IPS-20b (cell line): Measurements from ENCODE around the gene WBP11.
A peak's percentile ranks its signal among the peaks of the same experiment; 100 is the strongest.
"Not testable (repeated sequence)": the region's sequence is repeated elsewhere in the genome, so short reads cannot be mapped to it uniquely, and the experiment has no call there.

Experiments used
- H3K27ac ChIP-seq: one replicate; pipeline ENCODE4 v1.5.1; 2013; ENCODE audit warnings: low read length
- H3K27me3 ChIP-seq: 2 replicates; pipeline ENCODE4 v1.6.1; 2013; ENCODE audit warnings: mild to moderate bottlenecking, low read length, inconsistent platforms; ENCODE audit not compliant: insufficient read depth
- H3K36me3 ChIP-seq: 2 replicates; pipeline ENCODE4 v1.6.1; 2013; ENCODE audit warnings: low read depth, mild to moderate bottlenecking, inconsistent platforms, low read length, moderate library complexity; ENCODE audit not compliant: insufficient read depth
- H3K4me1 ChIP-seq: 2 replicates; pipeline ENCODE4 v1.6.1; 2013; ENCODE audit warnings: mild to moderate bottlenecking, control low read depth, inconsistent platforms, low read length, moderate library complexity; ENCODE audit not compliant: insufficient read depth
- H3K4me3 ChIP-seq: 2 replicates; pipeline ENCODE4 v1.5.1; 2013; ENCODE audit warnings: mild to moderate bottlenecking, low read length, inconsistent platforms
- H3K9ac ChIP-seq: 2 replicates; pipeline ENCODE4 v1.6.1; 2013; ENCODE audit warnings: low read depth, mild to moderate bottlenecking, inconsistent platforms, low read length, moderate library complexity
- H3K9me3 ChIP-seq: 2 replicates; pipeline ENCODE4 v1.6.1; 2013; ENCODE audit warnings: mild to moderate bottlenecking, low read depth, low read length, inconsistent platforms; ENCODE audit not compliant: insufficient read depth

WBP11 gene

DNA sequence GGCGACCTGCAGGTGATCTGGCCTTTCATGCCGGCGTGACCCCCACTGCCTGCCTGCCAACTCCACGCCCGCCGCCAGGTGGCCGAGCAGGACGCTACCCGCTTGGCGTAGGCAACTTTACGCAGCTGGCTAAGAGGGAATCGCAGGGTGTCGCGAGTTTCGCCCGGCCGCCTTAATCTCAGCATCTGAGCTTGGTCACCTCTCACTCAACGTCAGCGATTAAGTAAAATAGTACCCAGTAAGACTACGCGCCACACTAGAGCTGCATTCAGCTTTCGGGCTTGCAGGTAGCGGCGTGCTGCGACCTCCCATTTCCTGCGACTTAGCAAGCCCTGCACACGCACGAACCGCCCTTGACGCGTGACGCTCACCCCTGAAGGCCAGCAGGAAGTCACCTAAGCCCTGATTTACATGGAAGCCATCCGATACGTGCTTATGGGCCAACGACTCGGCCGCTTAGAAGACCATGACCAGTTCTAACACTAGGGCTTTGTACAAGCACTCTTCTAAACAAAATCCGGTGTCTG, 33.2 kb downstream of the WBP11 start:
- H3K4me3 ChIP-seq = peak overlapping the region; percentile 97
- H3K36me3 ChIP-seq = peaks cover 14% of the 10 kb centered on the region; the same call in 1 of the 2 replicates
- H3K27me3 ChIP-seq = no peaks in the 10 kb centered on the region
- peaks cover 7% of the 10 kb centered on the region; the same call in 1 of the 2 replicates for H3K4me1 ChIP-seq
- no peaks in the 10 kb centered on the region for H3K9me3 ChIP-seq
- peak overlapping the region; percentile 98 for H3K9ac ChIP-seq
- H3K27ac ChIP-seq = peak overlapping the region; percentile 98

DNA sequence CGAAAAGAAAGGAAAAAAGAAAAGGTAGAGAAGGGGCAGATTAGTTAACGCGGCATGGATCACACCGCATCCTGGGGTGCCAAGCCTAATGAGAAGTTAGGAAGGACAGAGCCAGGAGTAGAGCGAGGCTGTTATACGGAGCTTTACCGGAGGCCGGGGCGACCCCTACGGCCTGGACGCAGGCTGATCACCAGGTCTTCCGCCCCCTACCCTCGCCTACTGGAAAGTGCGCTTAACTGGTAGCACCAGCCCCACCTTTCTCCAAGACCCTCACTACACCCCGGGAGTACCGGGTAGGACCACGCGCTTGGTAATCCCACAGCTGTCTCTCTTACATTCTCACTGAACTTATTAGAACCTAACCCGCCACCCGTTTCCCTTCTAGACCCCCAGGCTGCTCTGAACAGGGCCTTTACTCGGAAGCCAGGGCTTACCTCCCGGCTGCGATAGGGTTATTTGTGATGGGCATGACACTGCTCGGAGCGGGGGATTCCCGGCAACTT, 33.8 kb downstream of the WBP11 start:
- Histone ChIP-seq H3K36me3 (peaks cover 14% of the 10 kb centered on the region; the same call in 1 of the 2 replicates), H3K4me1 (peaks cover 7% of the 10 kb centered on the region; the same call in 1 of the 2 replicates), H3K9me3 (no peaks in the 10 kb centered on the region), H3K9ac (peak overlapping the region; percentile 98), H3K27me3 (no peaks in the 10 kb centered on the region), H3K27ac (no peak overlapping the region), H3K4me3 (peak overlapping the region; percentile 97)

DNA sequence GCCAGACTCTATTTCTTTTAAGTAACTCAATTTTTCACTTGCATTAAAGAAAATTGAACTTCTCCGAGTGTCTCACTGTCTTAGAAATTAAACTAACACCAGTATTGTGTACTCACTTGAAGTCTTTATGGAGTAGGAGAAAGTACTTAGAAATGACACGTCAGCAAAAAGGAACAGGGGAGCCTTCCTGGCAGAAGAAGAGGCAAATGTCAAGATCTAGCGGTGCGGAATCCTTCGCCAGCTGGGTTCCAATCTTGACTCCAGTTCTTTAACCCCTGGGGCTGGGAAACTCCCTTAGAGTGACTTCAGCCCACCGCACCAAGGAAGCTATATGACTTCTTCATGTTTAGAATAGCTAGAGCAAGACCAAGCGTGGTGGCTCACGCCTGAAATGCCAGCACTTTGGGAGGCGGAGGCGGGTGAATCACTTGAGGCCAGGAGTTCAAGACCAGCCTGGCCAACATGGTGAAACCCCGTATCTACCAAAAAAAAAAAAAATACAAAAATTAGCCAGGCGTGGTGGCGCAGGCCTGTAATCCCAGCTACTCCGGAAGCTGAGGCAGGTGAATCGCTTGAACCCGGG, 34.4 kb downstream of the WBP11 start:
- Histone ChIP-seq H3K4me3 (peak overlapping the region; percentile 97), H3K27ac (no peak overlapping the region), H3K4me1 (peaks cover 7% of the 10 kb centered on the region; the same call in 1 of the 2 replicates), H3K36me3 (peaks cover 14% of the 10 kb centered on the region; the same call in 1 of the 2 replicates), H3K27me3 (no peaks in the 10 kb centered on the region), H3K9ac (peak overlapping the region; percentile 98; the same call in 1 of the 2 replicates), H3K9me3 (no peaks in the 10 kb centered on the region)

DNA sequence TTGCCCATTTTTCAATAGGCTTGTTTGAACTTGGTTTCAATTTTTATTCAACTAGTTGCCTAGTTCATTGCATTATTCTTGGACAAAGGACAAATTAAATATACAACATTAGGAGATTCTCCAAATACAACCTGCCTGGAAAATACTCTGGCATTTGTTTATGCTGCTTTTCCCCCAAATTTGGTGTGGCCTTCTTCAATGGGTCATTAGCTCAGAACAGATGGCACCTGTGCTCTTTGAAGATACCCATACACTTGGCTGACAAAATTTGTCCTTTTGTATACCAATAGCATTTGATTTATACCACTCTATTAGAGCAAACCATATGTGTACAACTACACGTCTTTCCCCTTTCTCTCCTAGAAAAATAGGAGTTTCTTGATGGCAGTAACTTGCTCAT, 35.7 kb downstream of the WBP11 start:
- Histone ChIP-seq H3K36me3 (peaks cover 14% of the 10 kb centered on the region; the same call in 1 of the 2 replicates), H3K4me3 (peak overlapping the region; percentile 97; the same call in 1 of the 2 replicates), H3K9me3 (no peaks in the 10 kb centered on the region), H3K9ac (no peak overlapping the region), H3K27ac (no peak overlapping the region), H3K4me1 (peaks cover 7% of the 10 kb centered on the region; the same call in 1 of the 2 replicates), H3K27me3 (no peaks in the 10 kb centered on the region)

DNA sequence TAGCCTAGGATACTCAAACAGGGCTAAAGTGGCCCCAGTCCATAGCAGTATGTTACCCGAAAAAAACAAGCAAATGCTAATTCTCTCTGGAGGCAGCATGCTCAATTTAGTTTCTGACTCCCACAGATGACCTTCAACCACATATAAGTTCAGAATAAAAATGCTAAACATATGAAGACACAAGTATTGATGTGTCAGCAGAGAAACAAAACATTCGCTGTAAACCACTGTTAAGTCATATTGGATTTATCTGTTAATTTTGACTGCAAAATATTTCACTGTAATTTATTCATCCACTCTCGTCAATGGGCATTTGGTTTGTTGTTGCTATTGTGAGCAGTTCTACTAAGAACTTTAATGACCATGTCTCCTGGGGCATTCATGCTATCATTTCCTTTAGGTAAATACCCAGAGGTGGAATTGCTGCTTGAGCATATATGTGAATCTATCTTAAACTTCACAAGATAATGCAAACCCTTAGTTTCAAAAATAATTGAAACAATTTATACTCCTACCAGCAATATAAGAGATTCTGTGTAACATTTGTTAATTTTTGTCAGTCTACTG, 36.5 kb downstream of the WBP11 start:
- Histone ChIP-seq H3K36me3 (peaks cover 14% of the 10 kb centered on the region; the same call in 1 of the 2 replicates), H3K4me3 (no peak overlapping the region; the same call in 1 of the 2 replicates), H3K9ac (no peak overlapping the region), H3K9me3 (no peaks in the 10 kb centered on the region), H3K27ac (no peak overlapping the region), H3K4me1 (peaks cover 1% of the 10 kb centered on the region; the same call in 1 of the 2 replicates), H3K27me3 (no peaks in the 10 kb centered on the region)

DNA sequence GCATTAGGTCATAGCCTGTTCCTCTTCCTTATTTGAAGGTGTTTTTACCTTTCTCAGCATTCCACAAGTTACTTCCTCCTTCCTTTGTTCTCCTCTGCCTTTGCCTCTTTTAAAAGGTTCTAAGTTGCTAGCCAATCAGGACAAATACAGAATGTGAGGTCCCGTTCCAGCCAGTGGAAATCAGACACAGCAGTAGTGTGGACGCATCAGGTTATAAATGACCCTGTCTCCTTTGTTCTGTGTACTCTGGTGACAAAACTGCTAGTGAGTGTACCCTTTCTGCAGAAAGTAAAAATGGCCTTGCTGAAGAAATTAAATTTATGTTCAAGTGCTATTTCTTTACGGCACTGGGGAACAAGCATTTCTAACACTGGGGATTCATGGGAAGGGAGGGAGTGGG, 37.3 kb downstream of the WBP11 start:
- not testable (repeated sequence) for H3K9me3 ChIP-seq, H3K9ac ChIP-seq, H3K4me3 ChIP-seq, H3K27ac ChIP-seq, H3K4me1 ChIP-seq, H3K27me3 ChIP-seq
- peaks cover 14% of the 10 kb centered on the region; the same call in 1 of the 2 replicates for H3K36me3 ChIP-seq

DNA sequence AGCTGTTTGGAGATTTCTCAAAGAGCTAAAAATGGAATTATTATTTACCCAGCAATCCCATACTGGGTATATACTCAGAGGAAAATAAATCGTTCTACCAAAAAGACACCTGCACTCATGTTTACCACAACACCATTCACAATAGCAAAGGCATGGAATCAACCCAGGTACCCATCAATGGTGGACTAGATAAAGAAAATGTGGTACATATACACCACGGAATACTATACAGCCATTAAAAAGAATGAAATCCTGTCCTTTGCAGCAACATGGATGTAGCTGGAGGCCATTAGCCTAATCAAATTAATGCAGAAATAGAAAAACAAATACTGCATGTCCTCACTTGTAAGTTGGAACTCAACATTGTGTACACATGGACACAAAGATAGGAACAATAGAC, 37.9 kb downstream of the WBP11 start:
- Histone ChIP-seq H3K36me3 (peaks cover 14% of the 10 kb centered on the region; the same call in 1 of the 2 replicates), H3K4me3 (no peak overlapping the region), H3K27me3 (no peaks in the 10 kb centered on the region), H3K9me3 (no peaks in the 10 kb centered on the region), H3K27ac (no peak overlapping the region), H3K9ac (no peak overlapping the region), H3K4me1 (no peaks in the 10 kb centered on the region; the same call in 1 of the 2 replicates)

DNA sequence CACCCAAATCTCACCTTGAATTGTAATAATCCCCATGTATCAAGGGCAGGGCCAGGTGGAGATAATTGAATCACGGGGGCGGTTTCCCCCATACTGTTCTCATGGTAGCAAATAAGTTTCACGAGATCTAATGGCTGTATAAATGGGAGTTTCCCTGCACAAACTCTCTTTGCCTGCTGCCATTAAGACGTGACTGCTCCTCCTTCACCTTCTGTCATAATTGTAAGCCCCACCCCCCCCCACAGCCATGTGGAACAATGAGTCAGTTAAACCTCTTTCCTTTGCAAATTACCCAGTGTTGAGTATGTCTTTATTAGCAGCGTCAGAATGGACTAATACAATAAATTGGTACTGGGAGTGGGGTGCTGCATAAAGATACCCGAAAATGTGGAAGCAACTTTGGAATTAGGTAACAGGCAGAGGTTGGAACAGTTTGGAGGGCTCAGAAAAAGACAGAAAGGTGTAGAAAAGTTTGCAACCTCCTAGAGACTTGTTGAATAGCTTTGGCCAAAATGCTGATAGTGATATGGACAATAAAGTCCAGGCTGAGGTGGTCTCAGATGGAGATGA, 43.5 kb downstream of the WBP11 start:
- H3K4me1 ChIP-seq, H3K4me3 ChIP-seq, H3K36me3 ChIP-seq, H3K27me3 ChIP-seq, H3K9ac ChIP-seq, H3K27ac ChIP-seq, H3K9me3 ChIP-seq: not testable (repeated sequence)

DNA sequence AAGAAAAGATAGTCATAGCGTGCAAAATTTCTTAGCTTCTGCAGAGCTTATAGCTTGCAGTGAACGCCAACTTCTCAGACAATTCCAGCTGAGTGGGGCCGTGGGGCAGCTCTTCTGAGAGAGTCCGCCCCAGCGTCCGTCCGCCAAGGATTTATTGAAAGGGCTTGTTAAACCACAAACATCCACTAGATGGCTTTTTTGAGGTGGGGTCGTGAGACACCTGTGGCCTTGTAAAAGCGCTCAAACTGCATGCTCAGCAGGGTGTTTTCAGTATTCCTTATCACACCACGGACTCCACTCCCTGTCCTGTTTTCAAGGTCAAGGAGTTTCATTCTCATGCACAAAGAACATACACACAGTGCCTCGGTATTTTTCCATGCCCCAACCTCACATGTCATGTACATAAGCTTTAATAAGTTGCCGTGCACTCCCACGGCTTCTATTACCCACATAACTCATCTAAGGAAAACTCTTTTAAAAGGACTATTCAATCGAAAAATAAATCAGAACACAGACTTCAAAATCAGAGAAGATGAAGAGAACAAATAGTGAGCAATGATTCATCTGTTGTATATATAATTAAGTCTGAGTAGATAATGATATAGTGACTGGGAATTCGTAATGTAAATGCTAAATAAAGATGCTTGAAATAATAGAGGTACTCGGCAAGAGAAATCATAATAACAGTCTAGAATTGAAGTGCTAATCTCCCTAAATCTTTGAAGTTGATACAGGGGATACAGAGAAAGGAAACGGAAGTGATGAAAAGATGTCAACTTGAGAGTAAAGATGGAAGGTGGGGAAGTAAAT, 46.7 kb downstream of the WBP11 start:
- Histone ChIP-seq H3K9me3 (peaks cover 8% of the 10 kb centered on the region; the same call in 1 of the 2 replicates), H3K36me3 (no peaks in the 10 kb centered on the region), H3K4me3 (no peak overlapping the region), H3K9ac (no peak overlapping the region), H3K4me1 (peaks cover 3% of the 10 kb centered on the region; the same call in 1 of the 2 replicates), H3K27me3 (no peaks in the 10 kb centered on the region), H3K27ac (no peak overlapping the region)

DNA sequence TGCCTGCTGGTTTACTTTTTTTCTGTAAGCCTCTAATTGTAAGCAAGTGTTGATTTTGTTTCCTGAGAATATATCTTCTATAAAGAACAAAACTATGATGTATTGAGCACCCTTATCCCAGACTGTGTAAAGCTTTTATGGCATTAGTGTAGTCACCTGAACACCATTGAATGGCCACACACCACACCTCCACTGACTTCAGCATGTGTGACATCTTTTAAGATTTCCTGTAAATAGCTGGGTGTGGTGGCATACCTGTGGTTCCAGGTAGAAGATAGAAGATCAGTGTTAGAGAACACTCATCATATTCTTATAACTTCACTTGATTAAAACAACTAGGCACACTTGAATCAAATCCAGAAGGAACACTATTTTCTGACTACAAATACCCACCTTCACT, 51.3 kb downstream of the WBP11 start:
- H3K9ac ChIP-seq = no peak overlapping the region
- no peak overlapping the region for H3K4me3 ChIP-seq
- no peaks in the 10 kb centered on the region for H3K27me3 ChIP-seq
- H3K36me3 ChIP-seq = no peaks in the 10 kb centered on the region
- peaks cover 3% of the 10 kb centered on the region; the same call in 1 of the 2 replicates for H3K4me1 ChIP-seq
- peaks cover 4% of the 10 kb centered on the region; the same call in 1 of the 2 replicates for H3K9me3 ChIP-seq
- H3K27ac ChIP-seq = no peak overlapping the region

DNA sequence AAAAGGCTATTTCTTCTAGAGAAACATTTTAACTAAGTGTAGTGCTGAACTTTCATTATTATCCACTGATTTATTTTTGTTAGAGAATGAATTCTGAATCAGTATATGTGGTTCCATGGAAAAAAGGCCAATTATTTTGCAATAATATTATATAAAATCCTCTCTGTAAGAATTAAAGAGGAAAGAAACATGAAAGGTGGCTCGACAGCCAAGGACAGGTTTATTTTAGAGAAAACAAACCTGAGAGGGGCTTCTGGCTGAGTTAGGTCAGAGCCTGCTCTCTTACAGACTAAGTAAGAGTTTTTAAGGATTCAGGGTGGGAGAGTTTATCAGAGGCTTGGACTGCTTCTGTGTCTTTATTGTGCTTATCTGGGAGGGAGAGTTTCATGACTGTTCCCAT, 60.2 kb downstream of the WBP11 start:
- Histone ChIP-seq H3K4me1 (no peaks in the 10 kb centered on the region), H3K9ac (no peak overlapping the region), H3K27me3 (no peaks in the 10 kb centered on the region), H3K9me3 (peaks cover 20% of the 10 kb centered on the region; the same call in 1 of the 2 replicates), H3K27ac (no peak overlapping the region), H3K4me3 (no peak overlapping the region), H3K36me3 (no peaks in the 10 kb centered on the region)
